Measurements from ENCODE around the gene CD46. TPM values are rescaled to one million over a fixed set of nuclear protein-coding genes. Genes with fewer than 3 reads are reported as not detected.

CD46 gene
- total RNA-seq, 1 experiment from 2014 or later = 100 TPM

- peaks cover 12 to 20% of the 10 kb centered on the region in 2 experiments; a peak in 3 of 4 replicates for H3K4me1 ChIP-seq (ENCODE audit: control insufficient read depth in 1 of 2, insufficient read depth in 2 of 2, low read length in 2 of 2)
These were observed 7.8 kb upstream of the CD46 start for GRCh38 chr1:207744000-207744534.

More at GRCh38 chr1:207744000-207744534, 7.8 kb upstream of the CD46 start:
- Histone ChIP-seq H3K9ac (ENCODE audit: low read length) (no peak overlapping the region), H3K9me2 (ENCODE audit: insufficient read depth) (no peaks in the 10 kb centered on the region), H2AFZ (ENCODE audit: low read depth, low read length, poor library complexity, severe bottlenecking) (no peak overlapping the region), H3K4me2 (ENCODE audit: low read length) (no peak overlapping the region), H3K27me3 (ENCODE audit: insufficient read depth, low read length) (no peaks in the 10 kb centered on the region), H3K4me3 (replicated peaks in 1 of 2; ENCODE audit: low read depth in 1 of 2, low read length in 2 of 2) (no peak overlapping the region), H3K9me3 (ENCODE audit: control insufficient read depth in 1 of 2, insufficient read depth in 1 of 2, low read depth in 1 of 2, low read length in 2 of 2) (no peaks in the 10 kb centered on the region), H3K36me3 (ENCODE audit: control insufficient read depth in 1 of 2, insufficient read depth in 2 of 2, low read length in 2 of 2) (no peaks in the 10 kb centered on the region), H4K20me1 (ENCODE audit: insufficient read depth) (no peaks in the 10 kb centered on the region), H3K27ac (ENCODE audit: low read depth, low read length) (no peak overlapping the region), H3K79me2 (ENCODE audit: insufficient read depth, low read length) (no peaks in the 10 kb centered on the region)
- no peak for TF ChIP-seq POLR2AphosphoS5 (IDR thresholded peaks at IDR 0.05; ENCODE audit: low read depth, low read length)
- TF ChIP-seq SP1 (IDR thresholded peaks at IDR 0.05; ENCODE audit: low read depth) = no peak
- TF ChIP-seq JUND (IDR thresholded peaks at IDR 0.05) = no peak
- no peak for TF ChIP-seq EZH2phosphoT487 (IDR thresholded peaks at IDR 0.05; ENCODE audit: borderline replicate concordance)
- no peak for TF ChIP-seq TCF7L2 (IDR thresholded peaks at IDR 0.05; ENCODE audit: borderline replicate concordance, extremely low read depth, insufficient read depth, insufficient read length)
- TF ChIP-seq ELF1 (IDR thresholded peaks at IDR 0.05; ENCODE audit: borderline replicate concordance, low read depth) = no peak
- no peak for TF ChIP-seq RAD21 (IDR thresholded peaks at IDR 0.05; ENCODE audit: low read depth)
- TF ChIP-seq YY1 (IDR thresholded peaks at IDR 0.05; ENCODE audit: extremely low read depth, insufficient replicate concordance, low read depth, low read length) = no peak
- TF ChIP-seq CBX3 (IDR thresholded peaks at IDR 0.05; ENCODE audit: low read depth) = no peak
- TF ChIP-seq MAX (IDR thresholded peaks at IDR 0.05) = no peak
- no peak for TF ChIP-seq POLR2A (IDR thresholded peaks at IDR 0.05; ENCODE audit: borderline replicate concordance, extremely low read depth, insufficient read depth, insufficient read length)
- no peak for TF ChIP-seq ATF3 (IDR thresholded peaks at IDR 0.05)
- no peak for TF ChIP-seq ZFX (IDR thresholded peaks at IDR 0.05)
- TF ChIP-seq CEBPB (IDR thresholded peaks at IDR 0.05; ENCODE audit: low read depth) = no peak
- no peak for TF ChIP-seq SIN3A (IDR thresholded peaks at IDR 0.05; ENCODE audit: low read depth)
- no peak for TF ChIP-seq REST (IDR thresholded peaks at IDR 0.05; ENCODE audit: low read depth)
- RAD21 ChIA-PET (ENCODE audit: low non-redundant PET in 1 of 2, low total read pairs in 2 of 2, uncharacterized antibody in 2 of 2, unreplicated experiment in 2 of 2) = no interaction called here
- CTCF ChIA-PET = no interaction called here
- BruUV-seq (replicated peaks) = no TSS peak
- POLR2A ChIA-PET = no interaction called here
- intact Hi-C loops (cut with micrococcal nuclease) = no loop called here
- DNase-seq (ENCODE audit: low read depth, low spot score) (no peak), ATAC-seq (no peak)

Measured in HCT116 (cell line).